ENCODE measurements around the gene LUC7L2.
A peak's percentile ranks its signal among the peaks of the same experiment; 100 is the strongest.
"Not testable (repeated sequence)": the region's sequence is repeated elsewhere in the genome, so short reads cannot be mapped to it uniquely, and the experiment has no call there.

Gene LUC7L2

GRCh38 chr7:139340808-139341057 lies 19.0 kb upstream of the LUC7L2 start:
- H3K27ac Mint-ChIP-seq, result peak overlapping the region; percentile 100
- no peak for DNase-seq (ENCODE audit: low spot score in 2 of 2)
- peaks cover 24% of the 10 kb centered on the region for H3K4me1 Mint-ChIP-seq
- peak overlapping the region; percentile 95 for H3K4me3 Mint-ChIP-seq
- H3K36me3 Mint-ChIP-seq, result peaks cover 37% of the 10 kb centered on the region
- no peak for ATAC-seq
- peaks cover 5% of the 10 kb centered on the region for H3K9me3 Mint-ChIP-seq

GRCh38 chr7:139341058-139341775 lies 18.5 kb upstream of the LUC7L2 start, which contains the start of gene FMC1:
TSS of gene FMC1 (plus strand) at chr7:139341337. CDS start at chr7:139341385, 48 bp downstream.
- peaks cover 5% of the 10 kb centered on the region for H3K9me3 Mint-ChIP-seq
- H3K36me3 Mint-ChIP-seq, result peaks cover 42% of the 10 kb centered on the region
- peak within 1 kb of the TSS; percentile 100 for H3K27ac Mint-ChIP-seq
- peak; percentile 71 to 94 for DNase-seq (ENCODE audit: low spot score in 2 of 2)
- peak; percentile 75 for ATAC-seq
- peaks cover 24% of the 10 kb centered on the region for H3K4me1 Mint-ChIP-seq
- peak within 1 kb of the TSS; percentile 95 for H3K4me3 Mint-ChIP-seq

- H3K36me3 Mint-ChIP-seq, result peaks cover 48% of the 10 kb centered on the region
- peaks cover 24% of the 10 kb centered on the region for H3K4me1 Mint-ChIP-seq
- no peak for ATAC-seq
- peak overlapping the region; percentile 100 for H3K27ac Mint-ChIP-seq
- H3K9me3 Mint-ChIP-seq, result peaks cover 5% of the 10 kb centered on the region
- no peak for DNase-seq (ENCODE audit: low spot score in 2 of 2)
- H3K4me3 Mint-ChIP-seq, result peak overlapping the region; percentile 95
Observed at GRCh38 chr7:139341776-139342226, 17.9 kb upstream of the LUC7L2 start.

GRCh38 chr7:139345042-139345441 lies 14.7 kb upstream of the LUC7L2 start:
- Mint-ChIP-seq H3K9me3 (no peaks in the 10 kb centered on the region), H3K27ac (no peak overlapping the region), H3K4me3 (no peak overlapping the region), H3K4me1 (peaks cover 18% of the 10 kb centered on the region), H3K36me3 (peaks cover 68% of the 10 kb centered on the region)
- DNase-seq (ENCODE audit: low spot score in 2 of 2) (no peak), ATAC-seq (no peak)

- H3K36me3 Mint-ChIP-seq, result peaks cover 35% of the 10 kb centered on the region
- no peak overlapping the region for H3K27ac Mint-ChIP-seq
- ATAC-seq (no peak), DNase-seq (ENCODE audit: low spot score in 2 of 2) (no peak)
- no peak overlapping the region for H3K4me3 Mint-ChIP-seq
- peaks cover 7% of the 10 kb centered on the region for H3K4me1 Mint-ChIP-seq
- no peaks in the 10 kb centered on the region for H3K9me3 Mint-ChIP-seq
Observed at GRCh38 chr7:139351027-139351426, 8.7 kb upstream of the LUC7L2 start.

GRCh38 chr7:139354729-139355128 lies 5.0 kb upstream of the LUC7L2 start:
- no peaks in the 10 kb centered on the region for H3K9me3 Mint-ChIP-seq
- no peak overlapping the region for H3K27ac Mint-ChIP-seq
- H3K4me3 Mint-ChIP-seq, result no peak overlapping the region
- no peak for DNase-seq (ENCODE audit: low spot score in 2 of 2)
- H3K36me3 Mint-ChIP-seq, result peaks cover 28% of the 10 kb centered on the region
- no peak for ATAC-seq
- H3K4me1 Mint-ChIP-seq, result peaks cover 14% of the 10 kb centered on the region

GRCh38 chr7:139355320-139355719 lies 4.4 kb upstream of the LUC7L2 start:
- Mint-ChIP-seq H3K9me3 (no peaks in the 10 kb centered on the region), H3K4me3 (no peak overlapping the region), H3K4me1 (peaks cover 14% of the 10 kb centered on the region), H3K36me3 (peaks cover 31% of the 10 kb centered on the region), H3K27ac (no peak overlapping the region)
- no peak for DNase-seq (ENCODE audit: low spot score in 2 of 2)
- no peak for ATAC-seq

GRCh38 chr7:139357729-139358506 lies 1.8 kb upstream of the LUC7L2 start:
- not testable (repeated sequence) for ATAC-seq; DNase-seq (ENCODE audit: low spot score in 2 of 2); H3K9me3 Mint-ChIP-seq
- peak overlapping the region; percentile 91 for H3K4me3 Mint-ChIP-seq
- peaks cover 16% of the 10 kb centered on the region for H3K4me1 Mint-ChIP-seq
- H3K36me3 Mint-ChIP-seq, result peaks cover 55% of the 10 kb centered on the region
- H3K27ac Mint-ChIP-seq, result peak overlapping the region; percentile 99

GRCh38 chr7:139358541-139359365 lies 941 bp upstream of the LUC7L2 start:
- Mint-ChIP-seq H3K27ac (peak overlapping the region; percentile 99), H3K36me3 (peaks cover 62% of the 10 kb centered on the region), H3K4me3 (peak overlapping the region; percentile 91), H3K9me3 (no peaks in the 10 kb centered on the region), H3K4me1 (peaks cover 20% of the 10 kb centered on the region)
- ATAC-seq (peak; percentile 11), DNase-seq (ENCODE audit: low spot score in 2 of 2) (peak in 1 of 2 donors; percentile 65)

GRCh38 chr7:139360210-139360947 lies 685 bp downstream of the LUC7L2 start:
- Mint-ChIP-seq H3K9me3 (no peaks in the 10 kb centered on the region), H3K4me1 (peaks cover 24% of the 10 kb centered on the region), H3K36me3 (peaks cover 74% of the 10 kb centered on the region), H3K27ac (peak overlapping the region; percentile 99), H3K4me3 (peak overlapping the region; percentile 91)
- DNase-seq (ENCODE audit: low spot score in 2 of 2) (peak; percentile 94 to 99), ATAC-seq (peak; percentile 86)

- Mint-ChIP-seq H3K4me1 (peaks cover 29% of the 10 kb centered on the region), H3K36me3 (peaks cover 80% of the 10 kb centered on the region)
Observed at GRCh38 chr7:139360948-139361307, 1.2 kb downstream of the LUC7L2 start.

GRCh38 chr7:139361523-139361922 lies 1.8 kb downstream of the LUC7L2 start:
- H3K9me3 Mint-ChIP-seq, result no peaks in the 10 kb centered on the region
- DNase-seq (ENCODE audit: low spot score in 2 of 2), result no peak
- peaks cover 29% of the 10 kb centered on the region for H3K4me1 Mint-ChIP-seq

More at GRCh38 chr7:139360948-139361307, 1.2 kb downstream of the LUC7L2 start:
- H3K9me3 Mint-ChIP-seq, result no peaks in the 10 kb centered on the region
- DNase-seq (ENCODE audit: low spot score in 2 of 2), result no peak
- peak overlapping the region; percentile 91 for H3K4me3 Mint-ChIP-seq
- no peak for ATAC-seq
- H3K27ac Mint-ChIP-seq, result peak overlapping the region; percentile 99

GRCh38 chr7:139362302-139362701 lies 2.6 kb downstream of the LUC7L2 start:
- H3K36me3 Mint-ChIP-seq, result peaks cover 93% of the 10 kb centered on the region
- H3K4me3 Mint-ChIP-seq, result peak overlapping the region; percentile 91
- ATAC-seq (no peak), DNase-seq (ENCODE audit: low spot score in 2 of 2) (no peak)
- H3K27ac Mint-ChIP-seq, result peak overlapping the region; percentile 99
- no peaks in the 10 kb centered on the region for H3K9me3 Mint-ChIP-seq
- peaks cover 29% of the 10 kb centered on the region for H3K4me1 Mint-ChIP-seq

More at GRCh38 chr7:139361523-139361922, 1.8 kb downstream of the LUC7L2 start:
- no peak for ATAC-seq
- Mint-ChIP-seq H3K36me3 (peaks cover 86% of the 10 kb centered on the region), H3K27ac (peak overlapping the region; percentile 99), H3K4me3 (peak overlapping the region; percentile 91)

GRCh38 chr7:139362981-139363380 lies 3.3 kb downstream of the LUC7L2 start:
- Mint-ChIP-seq H3K36me3 (peaks cover 97% of the 10 kb centered on the region), H3K4me3 (peak overlapping the region; percentile 91), H3K27ac (no peak overlapping the region), H3K4me1 (peaks cover 35% of the 10 kb centered on the region), H3K9me3 (no peaks in the 10 kb centered on the region)
- ATAC-seq, result no peak
- no peak for DNase-seq (ENCODE audit: low spot score in 2 of 2)

Measured in stimulated activated effector memory CD8-positive, alpha-beta T cell treated with anti-CD3 and anti-CD28 coated beads, Interleukin-12 subunit alpha, Interleukin-12 subunit beta, amount 100 ng/mL, for 72 hours (primary cell).